Measurements from ENCODE around the gene DHX35.

DHX35 gene

DNA sequence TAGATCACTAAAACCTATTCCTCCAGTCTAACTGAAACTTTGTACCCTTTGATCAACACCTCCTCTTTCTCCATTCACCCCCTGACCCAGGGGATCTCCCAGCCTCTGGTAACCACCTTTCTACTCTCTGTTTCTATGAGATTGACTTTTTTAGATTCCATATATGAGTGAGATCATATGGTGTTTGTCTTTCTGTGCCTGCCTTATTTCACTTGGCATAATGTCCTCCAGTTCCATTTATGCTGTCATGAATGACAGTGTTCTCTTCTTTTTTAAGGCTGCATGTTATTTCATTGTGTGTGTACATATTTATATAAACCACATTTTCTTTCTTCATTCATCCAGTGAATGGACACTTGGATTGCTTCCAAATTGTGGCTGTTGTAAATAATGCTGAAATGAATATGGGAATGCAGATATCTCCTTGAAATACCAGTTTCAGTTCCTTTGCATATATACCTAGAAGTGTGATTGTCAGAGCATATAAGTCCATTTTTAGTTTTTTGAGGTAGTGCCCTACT lies 57.7 kb downstream of the DHX35 start:
- peak in 1 of 2 experiments; percentile 31 for DNase-seq (ENCODE audit: low read depth in 2 of 2)

DNA sequence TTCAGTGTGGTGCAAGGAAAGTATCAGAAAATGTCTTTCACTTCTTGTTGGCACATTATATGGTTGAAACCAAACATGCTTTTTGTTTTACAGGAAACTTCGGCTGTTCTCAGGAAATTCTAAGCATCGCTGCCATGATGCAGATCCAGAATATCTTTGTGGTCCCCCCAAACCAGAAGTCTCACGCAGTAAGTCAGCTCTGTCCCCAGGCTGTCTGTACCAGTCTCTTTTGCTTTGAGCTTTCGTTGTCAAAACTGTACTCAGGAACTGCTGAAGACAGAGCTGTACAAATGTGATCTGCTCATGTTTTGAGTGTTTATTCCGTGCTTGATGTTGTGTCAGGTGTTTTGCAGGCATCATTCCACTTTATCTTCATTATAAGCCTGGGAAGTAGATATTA lies 59.6 kb downstream of the DHX35 start:
- DNase-seq (ENCODE audit: low read depth in 2 of 2), result no peak

DNA sequence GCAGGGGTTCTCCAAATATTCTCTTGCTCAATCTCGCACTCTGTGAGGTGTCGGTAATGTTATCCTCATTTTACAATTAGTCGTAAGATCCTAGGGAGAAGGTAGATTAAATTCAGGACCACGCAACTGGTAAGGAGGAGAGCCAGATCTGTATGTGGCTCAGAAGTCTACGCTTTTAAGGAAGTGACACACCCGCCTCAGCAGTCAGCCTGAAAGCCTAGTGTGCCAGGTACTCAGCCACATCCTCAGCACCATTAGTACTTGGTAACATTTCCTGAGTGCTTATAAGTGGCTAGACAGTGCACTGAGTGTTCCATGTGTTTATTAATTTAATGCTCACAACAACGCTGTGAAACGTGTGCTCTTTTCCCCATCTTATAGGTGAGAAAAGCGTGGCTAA lies 63.7 kb downstream of the DHX35 start:
- DNase-seq (ENCODE audit: low read depth in 2 of 2), result no peak

DNA sequence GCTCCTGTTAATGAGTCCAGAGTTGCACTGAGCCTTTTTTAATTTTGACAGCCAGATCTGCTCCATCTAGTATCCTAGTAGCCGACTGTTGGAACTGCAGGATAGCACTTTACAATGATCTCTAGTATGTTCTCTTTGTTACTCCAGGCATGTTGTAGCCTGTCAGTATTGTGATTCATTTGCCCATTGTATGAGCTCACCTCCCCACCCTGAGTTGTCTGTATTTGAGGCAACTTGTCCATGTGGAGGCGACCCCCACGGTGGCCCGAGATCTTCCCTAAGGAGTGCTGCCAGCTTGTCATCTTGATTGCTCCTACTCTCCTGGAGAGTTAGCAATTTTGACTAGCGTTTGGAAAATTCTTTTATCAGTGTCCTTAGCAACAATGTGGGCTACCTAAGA lies 67.2 kb downstream of the DHX35 start:
- DNase-seq (ENCODE audit: low read depth in 2 of 2), result no peak

DNA sequence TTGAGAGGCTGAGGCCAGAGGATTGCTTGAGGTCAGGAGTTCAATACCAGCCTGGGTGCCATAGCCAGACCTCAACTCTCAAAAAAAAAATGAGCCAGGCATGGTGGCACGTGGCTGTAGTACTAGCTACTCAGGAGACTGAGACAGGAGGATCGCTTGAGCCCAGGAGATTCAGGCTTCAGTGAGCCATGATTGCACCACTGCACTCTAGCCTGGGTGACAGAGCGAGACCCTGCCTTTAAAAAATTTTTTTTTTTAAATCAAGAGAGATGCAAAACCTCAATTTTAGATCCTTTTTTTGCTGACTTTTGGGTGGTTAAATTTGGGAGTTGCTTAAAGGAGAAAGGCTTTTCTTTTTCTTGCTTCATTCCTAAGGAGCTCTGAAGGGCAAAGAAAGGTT lies 70.9 kb downstream of the DHX35 start:
- no peak for DNase-seq (ENCODE audit: low read depth in 2 of 2)

DNA sequence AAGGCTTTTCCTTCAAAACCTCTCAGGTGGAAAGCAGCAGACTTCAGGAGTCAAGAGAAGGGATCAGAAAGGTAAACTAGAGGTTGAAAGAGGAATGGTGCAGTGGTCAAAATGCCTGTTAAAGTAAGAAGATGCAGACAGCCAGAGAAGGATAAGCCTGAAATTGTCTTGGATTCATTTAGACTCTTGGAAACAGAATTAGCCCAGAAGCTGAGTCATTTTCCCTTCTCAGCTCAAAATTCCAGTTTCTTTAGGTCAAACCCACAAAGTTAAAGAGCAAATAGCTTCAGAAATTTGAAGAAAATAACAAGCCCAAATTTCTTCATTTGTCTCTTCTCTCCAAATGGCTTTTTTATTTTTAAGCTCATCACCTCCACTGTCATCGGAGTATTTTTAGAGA lies 73.9 kb downstream of the DHX35 start:
- DNase-seq (ENCODE audit: low read depth in 2 of 2), result no peak

DNA sequence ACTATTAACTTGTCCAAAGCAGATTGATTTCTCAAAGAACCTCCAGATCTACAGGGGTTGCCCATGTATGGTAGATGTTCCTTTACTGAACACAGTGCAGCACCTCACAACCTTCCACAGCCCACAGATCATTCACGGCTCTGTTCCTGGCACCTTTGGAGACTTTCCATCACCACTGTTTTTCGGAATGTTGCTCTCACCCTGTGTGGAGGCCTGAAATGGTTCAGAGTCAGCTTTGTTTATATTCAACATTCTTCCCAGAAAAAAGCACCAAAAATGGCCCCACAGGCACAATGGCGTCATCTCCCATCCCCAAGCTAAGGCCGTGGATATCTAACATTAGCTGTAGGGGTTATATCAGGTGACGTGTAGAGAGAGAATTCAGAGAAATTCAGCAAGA lies 74.7 kb downstream of the DHX35 start:
- DNase-seq (ENCODE audit: low read depth in 2 of 2), result no peak

DNA sequence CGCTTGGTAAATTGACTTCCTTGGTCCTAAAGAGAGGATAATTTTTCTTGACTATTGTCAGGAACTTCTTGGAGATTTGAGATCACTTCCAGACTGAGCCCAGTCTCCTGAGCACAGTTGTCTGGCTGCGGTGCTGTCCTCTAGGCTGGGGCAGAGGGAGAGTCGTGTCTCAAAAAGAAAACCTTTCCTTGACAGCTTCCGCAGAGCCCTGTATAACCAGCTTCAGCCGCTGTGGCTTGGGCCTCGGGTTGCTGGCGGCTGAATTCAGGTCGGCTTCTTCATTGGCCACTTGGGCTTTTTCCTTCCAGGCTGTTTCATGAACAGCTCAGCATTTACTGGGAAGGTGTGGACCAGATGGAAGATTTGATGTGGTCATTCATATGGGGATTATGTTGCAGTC lies 75.9 kb downstream of the DHX35 start:
- no peak for DNase-seq (ENCODE audit: low read depth in 2 of 2)

DNA sequence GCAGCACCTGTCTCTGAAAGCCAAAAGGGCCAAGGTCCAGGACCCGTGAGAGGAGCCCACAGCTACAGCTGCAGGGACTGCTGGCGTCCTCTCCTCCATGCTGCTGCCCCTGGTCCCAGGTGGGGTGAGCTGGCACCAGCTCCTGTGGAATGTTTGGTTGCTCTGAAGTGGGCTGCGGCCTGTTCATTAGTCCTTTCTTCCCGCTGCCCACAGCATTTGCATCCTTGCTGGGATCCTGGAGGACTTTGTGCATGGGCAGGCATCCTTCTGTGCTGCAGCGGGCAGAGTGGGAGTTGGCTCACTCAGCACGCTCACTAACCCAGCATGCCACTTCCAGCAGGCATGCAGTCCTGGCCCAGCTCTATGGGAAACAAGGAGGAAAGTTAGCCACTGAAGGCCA lies 76.4 kb downstream of the DHX35 start:
- DNase-seq (ENCODE audit: low read depth in 2 of 2), result no peak

DNA sequence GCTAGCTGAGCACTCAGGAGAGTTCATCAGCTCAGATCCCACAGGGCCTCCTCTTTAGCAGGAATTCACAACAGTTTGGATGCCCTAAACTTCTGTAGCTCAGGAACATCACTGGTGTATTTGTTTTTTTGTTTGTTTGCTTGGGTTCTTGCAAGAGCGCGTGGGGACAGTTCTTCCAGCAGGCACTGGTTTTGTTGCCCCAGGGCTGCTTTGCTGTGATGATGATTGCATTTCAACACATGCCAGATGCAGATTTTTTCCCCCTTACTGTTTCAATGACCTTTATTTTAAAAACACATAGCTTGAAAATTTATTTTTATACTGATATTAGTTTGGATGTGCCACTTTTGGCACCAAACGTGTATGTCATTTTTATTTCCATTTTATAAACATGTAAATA lies 77.1 kb downstream of the DHX35 start:
- no peak for DNase-seq (ENCODE audit: low read depth in 2 of 2)

DNA sequence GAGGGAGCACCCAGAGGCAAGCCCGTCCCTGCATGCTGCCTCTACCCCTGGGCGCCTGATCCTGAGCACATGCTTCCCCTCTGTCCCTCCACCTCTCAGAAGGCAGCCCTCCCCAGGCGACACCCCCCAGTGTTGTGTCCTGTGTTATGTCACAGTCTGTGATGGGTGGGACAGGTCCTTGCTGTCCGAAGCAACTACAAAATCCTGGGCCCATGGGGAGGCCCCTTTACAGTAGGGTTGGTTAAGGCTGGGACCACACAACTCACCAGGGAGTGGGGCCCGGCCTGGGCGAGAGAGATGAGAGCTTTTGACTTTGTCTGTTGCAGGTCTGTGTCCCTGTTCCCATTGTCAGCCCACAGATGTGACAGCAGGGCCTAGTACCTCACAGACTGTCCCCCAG lies 78.0 kb downstream of the DHX35 start:
- DNase-seq (ENCODE audit: low read depth in 2 of 2), result no peak

DNA sequence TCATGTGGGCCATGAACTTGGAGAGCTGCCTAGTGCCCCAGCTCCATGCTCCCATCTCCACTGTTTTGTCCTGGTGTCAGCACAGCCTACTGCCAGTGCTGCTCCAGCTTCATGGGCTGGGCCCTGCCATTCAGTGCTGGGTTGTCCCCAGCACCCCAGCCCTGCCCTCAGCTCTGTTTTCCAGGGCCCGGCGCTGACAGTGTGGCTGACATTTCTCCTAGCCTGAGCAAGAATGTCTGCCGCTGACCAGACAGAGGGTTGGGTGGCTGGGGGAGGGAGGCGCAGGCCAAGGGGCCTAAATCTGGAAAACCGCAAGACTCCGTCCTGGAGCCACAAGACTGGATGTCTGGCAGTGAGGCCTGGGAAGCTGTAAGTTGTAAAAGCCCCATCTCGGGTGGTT lies 78.9 kb downstream of the DHX35 start:
- no peak for DNase-seq (ENCODE audit: low read depth in 2 of 2)

DNA sequence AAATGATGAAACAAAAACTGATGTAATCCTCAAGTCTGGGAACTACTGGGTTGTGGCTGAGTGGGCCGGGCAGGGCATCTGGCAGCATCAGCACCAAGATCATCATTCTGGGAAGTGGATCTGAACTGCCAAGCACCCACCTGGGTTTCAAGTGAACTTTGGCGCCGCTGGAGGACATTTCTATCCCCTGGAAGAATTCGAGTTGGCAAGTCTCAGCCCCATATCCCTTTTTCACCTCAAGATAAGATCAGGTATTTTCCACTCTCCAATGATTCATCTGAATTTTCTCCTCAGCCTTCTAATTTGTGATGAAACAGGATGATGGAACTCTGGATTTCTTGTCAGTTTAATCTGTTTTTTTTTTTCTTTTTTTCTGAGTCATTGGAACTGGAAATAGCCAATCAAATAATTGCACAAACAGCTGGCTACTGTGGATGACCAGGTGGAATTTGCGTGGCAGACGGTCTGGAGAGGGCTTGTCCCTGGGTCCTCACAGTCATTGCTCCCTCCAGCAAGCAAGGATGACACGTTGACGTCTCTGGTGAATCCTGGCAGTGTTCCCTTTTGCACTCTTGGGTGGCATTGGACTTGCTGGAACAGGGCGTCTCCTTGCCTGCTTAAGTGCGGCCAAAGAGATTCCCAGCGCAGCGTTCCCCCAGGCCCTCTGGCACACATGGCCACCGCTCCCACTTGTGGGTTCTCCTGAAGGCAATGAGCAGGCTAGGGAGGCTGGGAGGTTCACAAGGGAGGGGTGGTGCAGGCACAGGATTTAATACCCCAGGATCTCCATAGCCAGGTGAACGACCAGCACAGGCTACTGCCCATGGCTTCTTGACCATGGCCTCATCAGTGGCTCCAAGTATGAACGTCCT lies 80.4 kb downstream of the DHX35 start:
- DNase-seq (ENCODE audit: low read depth in 2 of 2), result no peak

DNA sequence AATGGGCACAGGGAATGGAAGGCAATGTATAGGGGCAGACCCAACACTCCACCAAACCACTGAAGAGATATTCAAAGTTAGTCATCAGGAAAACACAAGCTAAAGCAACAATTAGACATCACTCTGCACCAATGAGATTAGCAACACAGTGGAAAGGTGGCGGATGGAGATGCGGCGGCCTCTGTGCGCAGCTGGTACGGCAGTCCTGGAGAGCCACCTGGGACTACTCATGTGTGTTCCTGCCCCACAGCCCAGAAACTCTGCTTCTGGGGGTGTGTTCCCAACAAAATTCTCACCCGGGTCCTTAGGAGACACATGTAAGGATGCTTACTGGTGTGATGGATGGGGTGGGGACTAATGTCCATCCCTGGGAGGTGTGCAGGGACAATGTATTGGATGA lies 82.4 kb downstream of the DHX35 start:
- no peak for DNase-seq (ENCODE audit: low read depth in 2 of 2)

DNA sequence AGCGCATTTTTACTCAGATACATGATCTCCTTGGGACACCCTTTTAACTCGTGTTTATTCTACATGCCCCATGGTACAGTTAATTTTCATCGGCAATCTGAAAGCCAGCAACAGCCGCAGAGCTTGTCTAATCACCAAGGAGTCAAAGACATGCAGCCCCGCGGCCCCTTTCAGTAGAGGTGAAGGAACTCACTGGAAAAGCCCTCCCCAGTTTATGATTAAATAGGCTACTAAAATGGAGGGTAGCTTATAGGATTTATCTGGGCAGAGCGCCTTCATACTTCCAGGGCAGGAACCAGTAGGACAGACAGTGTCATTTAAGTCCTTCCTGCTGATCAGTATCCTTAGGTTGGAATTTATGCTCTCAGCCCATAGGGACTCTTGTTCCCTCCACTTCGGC lies 83.5 kb downstream of the DHX35 start:
- DNase-seq (ENCODE audit: low read depth in 2 of 2), result no peak

DNA sequence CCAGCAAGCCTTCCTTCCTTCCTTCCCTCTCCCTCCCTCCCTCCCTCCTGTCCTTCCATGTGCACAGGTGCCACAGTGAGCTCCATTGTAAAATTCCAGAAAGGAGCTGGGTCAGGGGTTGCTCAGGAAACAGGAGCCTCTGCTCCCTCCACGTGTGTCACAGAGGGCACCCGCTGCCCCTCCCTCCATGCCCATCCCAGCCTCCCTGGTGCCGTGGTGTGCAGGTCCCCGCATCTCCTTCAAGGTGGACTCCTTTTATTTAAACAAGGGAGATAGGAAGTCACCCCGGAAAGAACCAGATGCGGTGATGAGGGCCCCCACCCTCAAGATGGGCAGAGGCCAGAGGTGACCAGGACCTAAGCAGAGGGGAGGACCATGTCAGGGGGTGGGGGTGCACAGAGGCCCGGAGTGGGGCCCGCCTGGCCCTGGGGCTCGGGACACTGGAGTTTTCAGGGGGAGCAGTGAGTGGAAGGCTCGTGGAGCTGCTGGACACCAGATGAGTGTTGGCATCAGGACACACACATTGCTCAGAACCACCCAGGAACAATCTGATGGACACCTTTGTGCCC lies 85.4 kb downstream of the DHX35 start:
- DNase-seq (ENCODE audit: low read depth in 2 of 2), result no peak

DNA sequence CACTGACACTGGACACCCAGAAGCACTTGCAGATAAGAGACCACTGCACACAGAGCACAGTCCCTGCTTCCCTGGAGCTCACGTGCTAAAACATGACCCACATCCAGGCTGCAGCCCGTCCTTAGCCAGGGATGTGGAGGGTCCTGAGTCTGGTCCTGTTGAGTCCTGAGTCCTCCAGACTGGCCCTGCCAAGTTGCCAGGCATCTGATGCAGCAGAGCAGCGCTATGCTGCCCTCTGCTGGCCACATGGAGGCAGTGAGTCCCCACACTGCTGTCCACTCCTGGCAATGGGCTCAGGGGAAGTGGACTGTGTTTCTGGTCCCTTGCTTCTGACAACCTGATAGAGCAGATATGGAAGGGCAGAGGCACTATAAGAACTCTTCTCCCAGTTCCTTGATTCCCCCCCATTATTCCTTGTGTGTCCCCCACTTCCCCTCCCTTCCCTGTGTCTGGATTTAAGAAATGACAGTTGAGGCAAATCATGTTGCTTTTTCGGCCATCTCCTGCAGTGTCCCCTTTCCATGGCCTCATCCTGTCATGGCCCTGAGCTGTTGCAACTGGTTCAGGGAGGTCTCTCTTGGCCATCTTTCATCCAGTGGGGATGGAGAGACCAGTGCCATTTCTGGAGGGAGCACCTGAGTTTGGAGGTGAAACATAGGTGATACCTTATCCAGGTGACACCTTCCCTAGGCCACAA lies 86.0 kb downstream of the DHX35 start:
- DNase-seq (ENCODE audit: low read depth in 2 of 2), result peak; percentile 45 to 59

DNA sequence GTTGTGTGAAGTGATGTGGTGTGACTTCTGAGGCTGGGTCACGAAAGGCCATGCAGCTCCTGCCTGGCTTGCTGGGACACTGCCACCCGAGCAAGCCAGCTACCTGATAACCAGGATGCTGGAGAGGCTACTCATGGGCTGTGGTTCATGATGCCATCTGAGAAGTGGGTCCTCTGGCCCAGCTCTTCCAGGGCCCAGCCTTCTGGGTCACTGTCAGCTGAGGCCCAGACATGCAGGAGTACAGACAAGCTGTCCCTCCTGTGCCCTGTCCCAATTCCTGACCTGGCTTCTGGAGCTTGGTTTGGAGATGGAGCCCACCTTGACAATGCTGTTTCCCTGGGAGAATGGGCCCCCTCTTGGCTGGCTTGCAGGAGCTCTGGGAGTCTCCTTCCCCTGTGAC lies 87.0 kb downstream of the DHX35 start:
- no peak for DNase-seq (ENCODE audit: low read depth in 2 of 2)

DNA sequence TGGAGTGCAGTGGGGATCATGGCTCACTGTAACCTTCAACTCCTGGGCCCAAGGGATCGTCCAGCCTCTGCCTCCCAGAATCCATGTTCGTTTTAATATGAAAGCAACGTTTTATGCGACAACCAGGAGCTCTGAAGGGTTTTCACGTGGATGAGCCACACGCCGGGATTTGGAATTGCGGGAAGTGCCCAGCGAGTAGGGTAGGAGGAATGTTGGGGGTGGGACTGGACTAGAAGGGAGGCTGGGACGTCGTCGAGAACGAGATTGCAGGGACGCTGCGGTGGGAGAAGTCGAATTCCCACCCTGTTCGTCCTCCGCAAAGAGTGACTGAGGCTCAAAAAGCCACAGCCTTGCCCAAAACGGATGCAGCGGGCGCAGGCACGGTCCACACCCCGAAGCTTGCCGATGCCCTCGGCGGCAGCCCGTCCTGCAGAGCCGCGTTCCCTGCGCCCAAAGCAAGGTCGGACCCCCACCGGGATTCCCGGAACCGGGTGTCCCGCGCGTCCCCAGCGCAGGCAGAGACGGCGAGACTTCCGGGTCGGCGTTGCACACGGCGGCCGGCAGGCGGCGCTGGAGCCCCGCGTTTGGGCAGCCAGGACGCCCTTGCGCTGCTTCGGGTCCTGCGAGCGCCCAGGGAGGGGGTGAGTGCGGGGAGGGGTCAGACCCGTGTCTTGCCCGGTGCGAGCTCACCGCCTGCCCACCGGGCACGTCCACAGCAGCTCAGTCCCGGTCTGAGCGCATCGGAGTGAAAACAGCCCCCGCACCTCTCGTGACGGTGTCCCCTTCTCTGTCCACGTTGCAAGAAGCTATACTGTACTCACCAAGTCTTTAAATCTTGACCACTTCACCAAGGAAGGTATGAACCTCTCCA lies 87.8 kb downstream of the DHX35 start:
- peak; percentile 56 to 67 for DNase-seq (ENCODE audit: low read depth in 2 of 2)

DNA sequence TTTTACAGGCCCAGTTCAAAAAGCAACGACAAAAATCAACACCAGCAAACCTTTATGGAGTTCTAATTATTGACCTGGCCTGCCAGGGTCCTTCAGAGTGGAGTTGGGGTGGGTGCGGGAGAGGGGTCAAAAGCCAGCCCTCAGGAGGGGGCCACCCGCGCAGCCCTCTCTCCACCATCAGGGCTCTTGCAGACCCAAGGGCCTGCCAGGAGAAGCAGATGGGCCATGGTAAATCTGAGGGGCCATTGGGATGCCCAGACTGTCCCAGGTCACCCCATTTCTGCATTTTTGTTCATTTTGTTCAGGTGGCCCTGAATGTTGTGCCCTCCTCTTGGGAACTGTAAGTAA lies 88.4 kb downstream of the DHX35 start:
- DNase-seq (ENCODE audit: low read depth in 2 of 2), result no peak

DNA sequence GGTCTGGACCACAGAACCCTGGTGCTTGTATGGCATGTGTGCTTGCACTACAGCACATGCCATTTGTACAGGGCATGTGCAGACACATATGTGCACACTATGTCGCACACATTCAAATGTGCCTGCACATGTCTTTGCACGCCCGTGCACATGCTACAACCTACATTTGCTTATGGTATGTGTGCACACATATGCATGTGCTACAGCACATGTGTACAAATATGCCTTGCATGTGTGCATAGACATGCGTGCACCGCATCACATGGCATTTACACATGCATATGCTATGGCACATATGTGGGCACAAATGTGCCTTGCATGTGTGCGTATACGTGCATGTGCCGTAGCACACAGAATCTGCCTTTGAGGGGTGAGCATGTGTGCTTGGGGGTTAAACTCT lies 90.5 kb downstream of the DHX35 start:
- DNase-seq (ENCODE audit: low read depth in 2 of 2), result no peak

DNA sequence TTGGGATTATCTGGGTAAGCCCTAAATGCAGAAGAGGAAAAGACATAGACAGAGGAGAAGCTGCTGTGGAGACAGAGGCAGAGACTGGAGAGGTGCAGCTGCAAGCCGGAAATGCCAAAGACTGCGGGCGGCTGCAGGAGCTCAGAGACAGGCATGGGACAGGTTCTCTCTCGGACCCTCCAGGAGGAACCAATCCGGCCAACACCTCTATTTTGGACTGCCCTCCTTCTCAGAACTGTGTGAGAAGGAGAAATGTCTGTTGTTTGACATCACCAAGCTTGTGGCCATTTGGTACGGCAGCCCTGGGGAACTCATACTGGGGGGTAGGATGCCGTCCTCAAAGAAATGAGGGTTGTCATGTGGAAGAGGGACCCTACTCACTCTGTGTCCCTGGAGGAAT lies 95.0 kb downstream of the DHX35 start:
- no peak for DNase-seq (ENCODE audit: low read depth in 2 of 2)
